SK-N-SH (cell line): Measurements from ENCODE around the gene CACNA1G. TPM values are rescaled to one million over a fixed set of nuclear protein-coding genes. Genes with fewer than 3 reads are reported as not detected.

Source experiments
- CTCF ChIA-PET: fragments of 300-600, 350-600 bp; formaldehyde crosslinking; extraction: SDS; loops from one replicate; lab custom pipeline; 2021; lab: Yijun Ruan, JAX
- POLR2A ChIA-PET: fragments of 350-600 bp; sonication (Branson Sonifier 250); formaldehyde crosslinking; extraction: SDS; loops from one replicate; lab custom pipeline; 2020; ENCODE audit warnings: antibody characterized with exemption, inconsistent platforms; lab: Yijun Ruan, JAX
- DNase-seq: peaks from one replicate; pipeline ENCODE4 v3.0.0; 2012
- H2AFZ ChIP-seq: fragments of 200-600 bp; sonication (generic); 2 replicates; pipeline ENCODE4 v1.8.1; 2016; ENCODE audit warnings: antibody characterized with exemption, mild to moderate bottlenecking, low read depth
- H3F3A ChIP-seq: fragments of 200-600 bp; sonication (generic); replicated peaks from 2 replicates; pipeline ENCODE3; 2016; ENCODE audit warnings: antibody characterized with exemption, mild to moderate bottlenecking; ENCODE audit not compliant: insufficient read depth
- H3K27ac ChIP-seq, 2 experiments: fragments of 200-500 bp in 1 of 2; fragments of 200-600 bp in 1 of 2; sonication (Bioruptor generic) in 1 of 2; sonication (generic), shearing (Covaris generic) in 1 of 2; 2 replicates each; pipeline versions ENCODE4 v1.5.1 to v1.6.1; 2014 to 2016; ENCODE audit warnings: low read depth in 2 of 2, inconsistent platforms in 1 of 2, low read length in 1 of 2, mild to moderate bottlenecking in 1 of 2, mixed read lengths in 1 of 2
- H3K27me3 ChIP-seq: fragments of 200-600 bp; sonication (generic), shearing (Covaris generic); 2 replicates; pipeline ENCODE4 v1.6.1; 2016; ENCODE audit warnings: mixed run types; ENCODE audit not compliant: insufficient read depth
- H3K36me3 ChIP-seq, 2 experiments: fragments of 200-500 bp in 1 of 2; fragments of 200-600 bp in 1 of 2; sonication (Bioruptor generic) in 1 of 2; sonication (generic) in 1 of 2; replicated peaks in 1 of 2; 2 replicates each; pipeline versions ENCODE3 to v1.5.1; 2014 to 2016; ENCODE audit warnings: low read length in 1 of 2, mild to moderate bottlenecking in 1 of 2; ENCODE audit not compliant: insufficient read depth in 2 of 2, control insufficient read depth in 1 of 2
- H3K4me1 ChIP-seq, 2 experiments: fragments of 200-500 bp in 1 of 2; fragments of 200-600 bp in 1 of 2; sonication (Bioruptor generic) in 1 of 2; sonication (generic), shearing (Covaris generic) in 1 of 2; 2 replicates each; pipeline versions ENCODE4 v1.5.1 to v1.6.1; 2014 to 2016; ENCODE audit warnings: low read depth in 1 of 2, low read length in 1 of 2, mixed run types in 1 of 2; ENCODE audit not compliant: insufficient read depth in 2 of 2, control insufficient read depth in 1 of 2
- H3K4me2 ChIP-seq: fragments of 200-600 bp; sonication (generic), shearing (Covaris generic); 2 replicates; pipeline ENCODE4 v1.6.1; 2017; ENCODE audit warnings: mixed run types
- H3K4me3 ChIP-seq, 2 experiments: fragments of 200-500 bp in 1 of 2; fragments of 200-600 bp in 1 of 2; sonication (Bioruptor generic) in 1 of 2; sonication (generic), shearing (Covaris generic) in 1 of 2; 2 replicates each; pipeline versions ENCODE4 v1.5.1 to v1.8.1; 2014 to 2016; ENCODE audit warnings: low read depth in 2 of 2, inconsistent platforms in 1 of 2, low read length in 1 of 2, mild to moderate bottlenecking in 1 of 2, mixed read lengths in 1 of 2, moderate library complexity in 1 of 2
- H3K79me2 ChIP-seq: fragments of 200-600 bp; sonication (generic); 2 replicates; pipeline ENCODE4 v1.8.1; 2017; ENCODE audit warnings: mild to moderate bottlenecking; ENCODE audit not compliant: insufficient read depth
- H3K9ac ChIP-seq: fragments of 200-600 bp; sonication (generic); 2 replicates; pipeline ENCODE4 v1.6.1; 2017; ENCODE audit warnings: mixed run types
- H3K9me2 ChIP-seq: fragments of 200-600 bp; sonication (generic); 2 replicates; pipeline ENCODE4 v1.6.1; 2017; ENCODE audit warnings: mixed run types
- H3K9me3 ChIP-seq: fragments of 200-600 bp; sonication (generic); 2 replicates; pipeline ENCODE4 v1.6.1; 2017; ENCODE audit warnings: mixed run types, mild to moderate bottlenecking, moderate library complexity
- H4K20me1 ChIP-seq: fragments of 200-600 bp; sonication (generic); 2 replicates; pipeline ENCODE4 v1.6.1; 2017; ENCODE audit warnings: mild to moderate bottlenecking, mixed run types; ENCODE audit not compliant: insufficient read depth
- EP300 ChIP-seq, 2 experiments: IDR thresholded peaks; 2 replicates each; pipeline versions ENCODE4 v1.4.0 to v1.6.1; 2012; ENCODE audit warnings: borderline replicate concordance in 1 of 2, low read depth in 1 of 2, low read length in 1 of 2
- FOXJ3 ChIP-seq: sonication (generic); formaldehyde crosslinking; IDR thresholded peaks from 2 replicates; pipeline ENCODE4 v1.5.1; 2020; ENCODE audit warnings: mild to moderate bottlenecking, missing genetic modification reagents
- FOXM1 ChIP-seq: IDR thresholded peaks from 2 replicates; pipeline ENCODE4 v1.4.0; 2012; ENCODE audit warnings: low read depth, mild to moderate bottlenecking
- GABPA ChIP-seq: IDR thresholded peaks from 2 replicates; pipeline ENCODE4 v1.4.0; 2012; ENCODE audit warnings: low read depth, mild to moderate bottlenecking
- POLR2AphosphoS5 ChIP-seq: IDR thresholded peaks from 2 replicates; pipeline ENCODE4 v1.6.1; 2012; ENCODE audit warnings: low read depth, low read length
- RAD21 ChIP-seq: IDR thresholded peaks from 2 replicates; pipeline ENCODE4 v1.6.1; 2012; ENCODE audit warnings: mild to moderate bottlenecking, low read length
- RCOR1 ChIP-seq: fragments of 150-350 bp; IDR thresholded peaks from 2 replicates; pipeline ENCODE4 v1.6.1; 2017; ENCODE audit warnings: antibody characterized with exemption, low read length
- REST ChIP-seq: IDR thresholded peaks from 2 replicates; pipeline ENCODE4 v1.6.1; 2012; ENCODE audit warnings: mild to moderate bottlenecking, low read depth, low read length, moderate library complexity
- SIN3A ChIP-seq: IDR thresholded peaks from 2 replicates; pipeline ENCODE4 v1.6.1; 2012; ENCODE audit warnings: low read depth, mild to moderate bottlenecking, low read length, moderate library complexity, borderline replicate concordance
- TEAD4 ChIP-seq: IDR thresholded peaks from 2 replicates; pipeline ENCODE4 v1.4.0; 2012; ENCODE audit warnings: mild to moderate bottlenecking, borderline replicate concordance; ENCODE audit not compliant: insufficient read depth
- WGBS: methylation state at CpG from one replicate; pipeline ENCODE4 v1.1.6; 2017; ENCODE audit warnings: low lambda C conversion rate; 5-methylcytosine and 5-hydroxymethylcytosine counted together
- polyA plus RNA-seq, 3 experiments: library from polyadenylated mRNA; depleted of rRNA; stranded (reverse); fragments of >200 nt; gene quantifications; 2 replicates each; pipeline ENCODE4 v1.2.3, GENCODE V29; 2012
- TF ChIP-seq, protein P1 (sequence below): IDR thresholded peaks from 2 replicates; pipeline ENCODE4 v1.4.0; 2012; ENCODE audit warnings: low read depth

CACNA1G gene
- polyA plus RNA-seq, 1 of the 3 experiments (the other 2 are of a cell fraction): 0.21 TPM

DNA sequence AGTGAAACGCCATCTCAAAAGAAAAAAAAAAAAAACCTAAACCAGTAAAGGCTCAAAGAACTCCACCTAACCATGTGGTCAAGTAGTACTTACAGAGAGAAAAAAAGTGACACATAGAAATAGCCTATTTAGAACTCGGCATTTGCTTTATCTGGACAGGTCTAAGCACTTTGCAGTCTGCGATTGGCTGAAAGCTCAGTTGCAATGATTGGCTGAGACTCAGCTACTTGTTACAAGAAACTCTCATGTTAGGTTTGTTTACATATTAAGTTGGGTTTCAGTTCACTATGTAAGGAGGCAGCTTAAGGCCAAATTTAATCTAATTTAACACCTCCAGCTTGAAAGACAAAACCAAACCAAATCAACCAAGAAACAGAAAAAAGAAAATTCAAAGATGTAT lies 93.2 kb downstream of the CACNA1G start:
- H3K79me2 ChIP-seq: peaks cover 25% of the 10 kb centered on the region
- no peak for TF ChIP-seq RAD21
- TF ChIP-seq SIN3A: no peak
- no peak for TF ChIP-seq REST
- TF ChIP-seq TEAD4: no peak
- no peak for TF ChIP-seq POLR2AphosphoS5
- TF ChIP-seq FOXJ3 (CRISPR knock-in tag): no peak
- no peak for TF ChIP-seq FOXM1
- TF ChIP-seq, protein P1, sequence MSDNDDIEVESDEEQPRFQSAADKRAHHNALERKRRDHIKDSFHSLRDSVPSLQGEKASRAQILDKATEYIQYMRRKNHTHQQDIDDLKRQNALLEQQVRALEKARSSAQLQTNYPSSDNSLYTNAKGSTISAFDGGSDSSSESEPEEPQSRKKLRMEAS: no peak
- POLR2A ChIA-PET: no interaction called here
- 95% methylated on average over 3 of the region's 3 CpGs for WGBS
- H3K27me3 ChIP-seq: no peaks in the 10 kb centered on the region
- H3K9me3 ChIP-seq: no peaks in the 10 kb centered on the region
- no peak overlapping the region for H3K9ac ChIP-seq
- DNase-seq: no peak
- peaks cover 12% of the 10 kb centered on the region for H3F3A ChIP-seq
- H3K9me2 ChIP-seq: no peaks in the 10 kb centered on the region
- CTCF ChIA-PET: interaction anchor here (0.9 to 9.3 kb wide), 6 partner anchors 8 to 103 kb away, joined by 3 to 101 read pairs (median 4); no protein-coding TSS in a partner anchor
- no peak overlapping the region for H3K4me2 ChIP-seq
- peaks cover 7 to 16% of the 10 kb centered on the region in 2 experiments for H3K36me3 ChIP-seq
- no peak overlapping the region for H2AFZ ChIP-seq
- H4K20me1 ChIP-seq: no peaks in the 10 kb centered on the region
- H3K4me3 ChIP-seq: no peak overlapping the region
- peaks cover 0 to 8% of the 10 kb centered on the region in 2 experiments; a peak in 1 of 4 replicates for H3K4me1 ChIP-seq
- no peak overlapping the region for H3K27ac ChIP-seq

GRCh38 chr17:50656509-50656908 lies 96.0 kb downstream of the CACNA1G start:
- POLR2A ChIA-PET: no interaction called here
- no peak overlapping the region for H3K4me3 ChIP-seq
- CTCF ChIA-PET: interaction anchor here (0.9 to 1.4 kb wide), 3 partner anchors 30 to 106 kb away, joined by 4 to 5 read pairs (median 4); no protein-coding TSS in a partner anchor
- peaks cover 19% of the 10 kb centered on the region; the same call in 1 of the 2 replicates for H3K79me2 ChIP-seq
- no peak overlapping the region for H2AFZ ChIP-seq
- H3K9me2 ChIP-seq: no peaks in the 10 kb centered on the region
- peaks cover 10 to 16% of the 10 kb centered on the region in 2 experiments for H3K36me3 ChIP-seq
- no peak overlapping the region for H3K4me2 ChIP-seq
- H3K27ac ChIP-seq: no peak overlapping the region
- H3K27me3 ChIP-seq: no peaks in the 10 kb centered on the region
- H4K20me1 ChIP-seq: no peaks in the 10 kb centered on the region
- H3F3A ChIP-seq: peaks cover 28% of the 10 kb centered on the region
- no peaks in the 10 kb centered on the region for H3K9me3 ChIP-seq
- H3K4me1 ChIP-seq: peaks cover 25 to 34% of the 10 kb centered on the region in 2 experiments
- TF ChIP-seq FOXM1: no peak
- TF ChIP-seq RCOR1: no peak
- no peak for TF ChIP-seq EP300 (IDR thresholded peaks at IDR 0.05; ENCODE audit: borderline replicate concordance in 1 of 2, low read depth in 1 of 2, low read length in 1 of 2)
- no peak for TF ChIP-seq GABPA
- no peak for DNase-seq
- 98% methylated on average over 5 of the region's 5 CpGs for WGBS
- no peak overlapping the region for H3K9ac ChIP-seq
